Left forelimb (tissue), 1 donor: ENCODE data around the gene STK31.
"Not testable (repeated sequence)": the region's sequence is repeated elsewhere in the genome, so short reads cannot be mapped to it uniquely, and the experiment has no call there.

ENCODE experiments used
- DNase-seq: peaks from one replicate; pipeline ENCODE4 v3.0.0-alpha.2; 2018; ENCODE audit warnings: low spot score

The STK31 gene

DNA sequence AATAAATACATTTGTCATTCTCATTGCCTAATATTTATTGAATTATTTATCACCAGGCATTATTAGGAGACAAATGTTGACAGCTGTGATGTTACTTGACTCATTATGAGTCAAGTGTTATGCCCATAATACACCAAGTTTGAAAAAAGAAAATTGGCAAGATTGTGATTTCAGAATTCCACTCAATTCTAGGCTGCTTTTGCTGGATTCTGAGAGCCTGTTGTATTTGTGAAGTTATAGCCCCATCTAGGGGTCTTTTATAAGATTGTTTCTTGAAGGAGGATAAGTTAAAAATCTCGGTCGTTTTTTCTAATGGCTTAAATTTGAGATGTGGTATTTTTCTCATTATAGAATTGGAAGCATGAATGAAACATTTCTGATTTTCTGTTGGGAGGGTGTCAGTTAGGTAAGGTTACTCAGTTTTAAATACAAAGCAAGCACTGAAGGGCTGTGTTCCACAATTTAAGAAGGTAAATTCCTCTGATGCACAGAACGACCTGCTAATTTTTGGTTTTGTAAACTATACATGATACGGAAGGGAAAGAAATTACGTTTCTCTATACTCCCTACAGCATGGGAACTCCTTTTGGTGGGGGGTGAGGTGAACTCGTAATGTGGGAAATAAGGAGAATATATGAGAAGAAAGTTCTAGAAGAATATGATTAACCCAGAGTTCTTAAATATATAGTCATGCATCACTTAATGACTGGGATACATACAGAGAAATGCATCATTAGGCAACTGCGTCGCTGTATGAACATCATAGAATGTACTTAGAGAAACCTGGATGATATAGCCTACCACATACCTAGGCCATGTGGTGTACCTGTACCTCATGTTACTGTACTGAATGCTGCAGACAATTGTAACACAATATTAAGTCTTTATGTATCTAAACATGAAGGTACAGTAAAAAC, 2.6 kb downstream of the STK31 start:
- DNase-seq: no peak

DNA sequence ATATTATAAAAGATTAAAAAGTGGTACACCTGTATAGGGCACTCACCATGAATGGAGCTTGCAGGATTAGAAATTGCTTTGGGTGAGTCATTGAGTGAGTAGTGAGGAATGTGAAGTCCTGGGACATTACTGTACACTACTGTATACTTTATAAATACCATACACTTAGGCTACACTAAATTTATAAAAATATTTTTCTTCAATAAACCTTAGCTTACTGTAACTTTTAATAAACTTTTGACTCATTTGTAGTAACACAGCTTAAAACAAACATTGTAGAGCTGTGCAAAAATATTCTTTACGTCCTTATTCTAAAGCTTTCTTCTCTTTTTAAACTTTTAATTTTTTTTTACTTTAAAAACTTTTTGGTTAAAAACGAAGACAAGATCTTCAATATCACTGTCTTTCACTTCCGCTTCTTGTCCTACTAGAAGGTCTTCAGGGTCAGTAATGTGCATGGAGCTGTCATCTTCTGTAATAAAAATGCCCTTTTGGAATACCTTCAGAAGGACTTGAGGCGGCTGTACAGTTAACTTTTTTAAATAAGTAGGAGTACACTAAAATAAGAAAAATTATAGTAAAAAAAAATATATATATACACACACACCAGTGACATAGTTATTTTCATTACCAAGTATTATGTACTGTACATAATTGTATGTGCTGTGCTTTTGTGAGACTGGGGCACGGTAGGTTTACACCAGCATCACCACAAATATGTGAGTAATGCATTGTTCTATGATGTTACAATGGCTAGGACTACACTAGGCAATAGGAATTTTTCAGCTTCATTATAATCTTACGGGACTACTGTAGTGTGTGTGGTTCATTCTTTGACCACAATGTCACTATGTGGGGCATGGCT, 3.5 kb downstream of the STK31 start:
- DNase-seq: no peak

DNA sequence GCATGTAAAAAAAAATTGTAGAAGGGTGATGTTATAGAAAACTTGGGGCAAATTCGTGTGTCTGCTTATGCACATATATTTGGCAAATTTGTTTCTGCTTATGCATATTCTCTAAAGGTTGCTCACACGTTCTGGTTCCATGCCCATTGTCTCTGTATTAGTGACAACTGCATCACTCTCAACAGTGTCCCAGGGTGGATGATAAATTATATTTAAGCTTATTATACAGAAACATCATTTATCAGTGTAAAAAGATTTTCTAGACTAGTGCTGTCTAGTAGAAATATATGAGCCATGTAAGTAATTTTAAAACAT, 4.1 kb downstream of the STK31 start:
- DNase-seq: no peak

DNA sequence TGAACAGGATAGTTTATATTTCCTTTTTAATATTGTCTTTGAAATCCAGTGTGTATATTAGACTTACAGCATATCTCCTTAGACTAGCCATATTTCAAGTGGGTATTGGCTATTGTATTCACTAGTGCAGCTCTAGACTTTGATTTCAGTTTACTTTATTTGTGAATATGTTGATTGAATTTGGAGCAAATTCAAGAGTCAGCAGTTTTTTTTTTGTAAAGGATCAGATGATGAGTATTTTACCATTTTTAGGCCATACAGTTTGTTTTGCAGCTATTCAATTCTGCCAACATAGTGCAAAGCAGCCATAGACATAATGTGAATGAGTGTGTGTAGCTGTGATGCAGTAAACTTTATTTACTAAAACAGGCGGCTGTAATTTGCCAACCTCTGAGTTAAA, 4.6 kb downstream of the STK31 start:
- no peak for DNase-seq

DNA sequence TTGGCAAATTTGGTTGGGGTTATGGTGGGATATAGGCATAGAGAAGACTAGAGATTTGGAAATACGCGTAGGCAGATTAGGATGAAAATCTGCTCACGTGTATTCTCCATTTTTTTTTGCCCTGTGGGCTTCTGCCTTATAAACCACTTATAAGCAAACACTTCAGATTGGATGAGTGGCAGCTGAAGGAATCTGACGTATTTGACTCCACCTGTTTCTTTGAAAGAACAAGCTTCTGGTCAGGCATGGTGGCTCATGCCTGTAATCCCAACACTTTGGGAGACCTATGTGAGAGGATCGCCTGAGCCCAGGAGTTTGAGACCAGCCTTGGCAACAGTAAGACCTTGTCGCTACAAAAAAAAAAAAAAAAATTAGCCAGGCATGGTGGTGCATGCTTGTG, 5.1 kb downstream of the STK31 start:
- no peak for DNase-seq

DNA sequence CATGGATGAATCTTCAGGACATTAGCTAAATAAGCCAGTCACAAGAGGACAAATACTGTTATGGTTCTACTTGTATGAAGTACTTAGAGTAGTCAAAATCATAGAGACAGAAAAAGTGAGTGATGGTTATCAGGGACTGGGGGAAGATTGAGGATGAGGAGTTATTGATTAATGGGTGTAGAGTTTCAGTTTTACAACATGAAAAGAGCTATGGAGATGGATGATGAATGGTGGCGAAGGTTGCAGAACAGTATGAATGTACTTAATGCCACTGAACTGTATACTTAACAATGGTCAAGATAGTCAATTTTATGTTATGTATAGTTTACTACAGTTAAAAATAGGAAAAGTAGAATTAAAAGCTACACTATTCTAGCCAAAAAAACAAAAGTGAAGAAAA, 7.8 kb downstream of the STK31 start:
- DNase-seq: no peak

DNA sequence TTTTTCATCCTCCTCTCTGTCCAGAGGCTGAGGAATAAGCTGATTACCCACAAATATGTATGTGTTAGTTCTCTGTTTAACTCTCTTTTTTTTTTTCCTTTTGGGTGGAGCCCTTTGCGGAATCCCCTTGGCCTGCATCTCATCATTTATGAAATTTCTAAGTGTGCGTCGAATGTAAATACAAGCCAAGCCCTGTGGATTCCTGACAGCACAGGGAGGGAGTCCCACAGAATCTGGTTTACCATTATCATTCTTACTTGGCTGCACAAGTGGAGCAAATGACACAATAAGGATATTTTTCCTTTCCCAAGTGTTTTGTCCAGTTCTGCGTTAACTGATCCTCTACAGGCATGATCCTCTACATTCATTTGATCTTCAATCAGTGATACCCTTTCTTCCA, 11.4 kb downstream of the STK31 start:
- no peak for DNase-seq

DNA sequence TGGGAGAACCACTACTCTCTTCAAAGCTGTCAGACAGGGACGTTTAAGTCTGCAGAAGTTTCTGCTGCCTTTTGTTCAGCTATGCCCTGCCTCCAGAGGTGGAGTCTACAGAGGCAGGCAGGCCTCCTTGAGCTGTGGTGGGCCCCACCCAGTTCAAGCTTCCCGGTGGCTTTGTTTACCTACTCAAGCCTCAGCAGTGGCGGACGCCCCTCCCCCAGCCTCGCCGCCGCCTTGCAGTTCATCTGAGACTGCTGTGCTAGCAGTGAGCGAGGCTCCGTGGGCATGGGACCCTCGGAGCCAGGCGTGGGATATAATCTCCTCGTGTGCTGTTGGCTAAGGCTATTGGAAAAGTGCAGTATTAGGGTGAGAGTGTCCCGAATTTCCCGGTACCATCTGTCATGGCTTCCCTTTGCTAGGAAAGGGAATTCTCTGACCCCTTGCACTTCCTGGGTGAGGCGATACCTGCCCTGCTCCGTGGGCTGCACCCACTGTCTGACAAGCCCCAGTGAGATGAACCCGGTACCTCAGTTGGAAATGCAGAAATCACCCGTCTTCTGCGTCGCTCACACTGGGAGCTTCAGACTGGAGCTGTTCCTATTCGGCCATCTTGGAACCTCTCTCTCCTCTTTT, 12.7 kb downstream of the STK31 start:
- DNase-seq: not testable (repeated sequence)

DNA sequence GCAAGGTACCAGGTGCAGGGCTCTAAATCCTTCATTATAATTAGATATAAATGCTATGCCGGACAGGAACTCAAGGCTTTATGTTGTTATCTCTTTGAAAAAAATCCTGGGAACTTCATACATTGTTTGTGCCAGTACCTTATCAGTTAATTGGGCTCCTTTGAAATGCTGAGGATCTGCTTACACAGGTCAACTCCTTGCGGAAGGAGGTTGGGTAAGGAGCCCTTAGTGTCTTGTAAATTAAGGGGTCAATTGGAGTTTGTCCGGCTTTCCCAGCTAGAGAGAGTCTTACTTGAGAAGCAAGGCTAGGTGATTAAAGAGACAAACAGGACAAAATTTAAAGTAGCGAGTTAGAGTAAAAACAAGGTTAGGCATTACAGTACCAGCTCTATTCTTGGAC, 14.1 kb downstream of the STK31 start:
- DNase-seq: not testable (repeated sequence)

DNA sequence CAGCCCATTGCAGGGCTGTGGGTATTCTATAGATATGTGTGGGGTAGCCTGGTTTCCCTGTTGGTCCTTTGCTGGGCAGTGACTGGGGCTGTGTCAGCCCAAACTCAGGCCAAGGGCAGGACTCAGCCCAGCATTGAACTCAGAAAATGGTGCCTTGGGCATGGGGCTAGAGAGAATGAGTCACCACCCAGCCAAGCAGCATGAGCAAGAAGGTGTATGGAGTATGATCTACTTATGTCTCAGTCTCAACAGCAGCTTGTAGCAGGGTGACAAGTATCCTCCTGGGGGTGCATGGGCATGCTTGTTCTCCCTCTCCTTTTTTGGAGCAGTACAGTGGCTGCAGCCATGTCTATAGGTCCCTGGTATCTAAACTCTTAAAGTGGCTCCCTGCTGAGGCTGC, 32.0 kb downstream of the STK31 start:
- DNase-seq: no peak

DNA sequence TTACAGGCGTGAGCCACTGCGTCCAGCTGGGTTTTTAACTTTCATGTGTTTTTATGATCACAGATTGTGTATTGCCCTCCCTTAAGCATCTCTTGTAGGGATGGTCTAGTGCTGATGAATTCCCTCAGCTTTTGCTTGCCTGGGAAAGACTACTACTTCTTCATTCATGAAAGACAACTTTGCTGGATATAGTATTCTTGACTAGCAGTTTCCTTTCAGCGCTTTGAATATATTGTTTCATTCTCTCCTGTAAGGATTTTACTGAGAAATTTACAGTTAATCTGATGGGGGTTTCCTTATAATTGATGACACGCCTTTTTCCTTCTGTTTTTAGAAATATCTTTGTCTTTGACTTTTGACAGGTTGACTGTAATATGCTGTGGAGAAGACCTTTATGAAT, 33.2 kb downstream of the STK31 start:
- DNase-seq: no peak

DNA sequence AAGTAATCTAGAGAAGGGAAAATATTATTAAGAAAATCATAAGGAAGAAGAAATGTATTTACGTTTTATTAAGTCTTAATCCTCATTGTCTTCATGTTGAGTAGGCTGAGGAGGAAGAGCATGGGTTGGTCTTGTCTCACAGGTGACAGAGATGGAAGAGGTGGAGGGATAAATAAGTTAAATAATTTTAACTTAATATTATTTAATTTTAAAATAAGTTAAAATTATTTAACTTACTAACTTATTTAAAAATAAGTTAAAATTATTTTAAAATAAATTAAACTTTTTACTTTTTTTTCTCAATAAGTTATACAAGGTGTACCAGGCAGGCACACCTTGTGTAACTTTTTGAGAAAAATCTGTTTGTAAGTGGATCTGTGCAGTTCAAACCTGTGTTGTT, 36.6 kb downstream of the STK31 start:
- DNase-seq: no peak

DNA sequence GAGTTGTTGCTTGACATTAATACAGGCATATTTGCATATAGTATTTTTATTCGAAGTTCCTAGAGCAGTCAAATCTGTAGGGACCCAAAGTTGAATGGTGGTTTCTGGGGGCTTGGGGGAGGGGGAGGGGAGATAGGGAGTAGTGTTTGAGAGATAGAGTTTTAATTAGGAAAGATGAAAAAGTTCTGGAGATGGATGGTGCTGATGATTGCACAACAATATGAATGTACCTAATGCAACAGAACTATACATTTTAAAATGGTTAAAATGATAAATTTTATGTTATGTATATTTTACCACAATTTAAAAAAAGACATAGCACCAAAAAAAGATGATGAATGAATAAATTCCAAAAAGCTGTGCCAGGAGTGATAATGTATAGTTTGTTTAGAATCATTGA, 41.8 kb downstream of the STK31 start:
- DNase-seq: no peak

DNA sequence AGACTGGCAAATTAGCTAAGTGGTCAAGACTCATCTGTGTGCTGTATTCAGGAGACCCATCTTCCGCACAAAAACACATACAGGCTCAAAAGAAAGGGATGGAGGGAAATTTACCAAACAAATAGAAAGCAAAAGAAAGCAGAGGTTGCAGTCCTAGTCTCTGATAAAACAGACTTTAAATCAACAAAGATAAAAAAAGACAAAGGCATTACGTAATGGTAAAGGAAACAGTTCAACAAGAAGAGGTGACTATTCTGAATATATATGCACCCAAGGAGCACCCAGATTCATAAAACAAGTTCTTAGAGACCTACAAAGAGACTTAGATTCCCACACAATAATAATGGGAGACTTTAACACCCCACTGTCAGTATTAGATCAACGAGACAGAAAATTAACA, 48.8 kb downstream of the STK31 start:
- not testable (repeated sequence) for DNase-seq

DNA sequence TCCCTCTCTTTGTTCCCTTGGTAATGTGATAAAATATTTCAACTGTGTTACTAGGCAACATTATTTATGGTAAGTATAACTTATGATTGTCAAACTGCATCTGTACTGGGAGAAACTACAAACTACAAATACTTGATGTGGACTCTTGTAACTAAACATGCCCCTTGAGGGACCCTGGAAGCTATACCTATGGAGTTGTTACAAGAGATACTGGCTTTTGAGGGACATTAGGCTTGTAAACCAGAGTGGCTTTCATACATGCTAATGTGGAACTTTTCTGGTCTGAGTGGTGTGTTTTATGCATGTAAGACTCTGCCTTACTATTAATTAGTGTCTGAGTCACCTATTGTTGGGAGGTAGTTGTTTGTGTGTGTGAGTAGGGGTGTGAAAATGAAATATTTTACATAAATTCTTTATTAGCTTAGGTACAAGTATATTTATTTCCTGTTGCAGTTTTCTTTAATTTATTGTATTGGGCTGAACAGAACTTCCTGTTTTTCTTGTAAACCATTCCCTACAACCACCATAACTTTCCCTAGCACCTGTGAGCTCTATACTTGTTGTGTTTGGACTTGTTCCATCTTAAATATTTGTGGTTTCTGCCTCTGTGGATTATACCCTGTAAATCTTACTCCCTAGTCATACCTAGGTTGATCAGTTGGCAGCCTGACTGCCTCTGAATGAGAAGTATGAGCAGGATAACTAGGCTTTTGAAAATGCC, 49.8 kb downstream of the STK31 start:
- no peak for DNase-seq

DNA sequence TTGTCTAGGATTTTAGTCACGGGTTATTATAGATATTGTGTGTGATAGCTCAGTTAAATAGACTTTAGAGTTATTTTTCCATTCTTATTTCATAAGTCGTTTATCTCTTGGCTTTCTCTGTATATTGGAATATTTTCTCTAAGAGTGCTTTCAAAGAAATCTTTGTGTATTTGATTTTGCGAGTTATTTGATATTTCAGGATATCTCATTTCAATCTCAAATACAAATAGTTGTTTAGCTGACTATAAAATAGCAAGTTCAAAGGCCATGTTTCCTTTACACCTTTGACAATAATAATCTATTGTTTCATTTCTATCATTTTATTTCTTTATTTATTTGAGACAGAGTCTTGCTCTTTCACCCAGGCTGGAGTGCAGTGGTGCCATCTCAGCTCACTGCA, 55.9 kb downstream of the STK31 start:
- no peak for DNase-seq

DNA sequence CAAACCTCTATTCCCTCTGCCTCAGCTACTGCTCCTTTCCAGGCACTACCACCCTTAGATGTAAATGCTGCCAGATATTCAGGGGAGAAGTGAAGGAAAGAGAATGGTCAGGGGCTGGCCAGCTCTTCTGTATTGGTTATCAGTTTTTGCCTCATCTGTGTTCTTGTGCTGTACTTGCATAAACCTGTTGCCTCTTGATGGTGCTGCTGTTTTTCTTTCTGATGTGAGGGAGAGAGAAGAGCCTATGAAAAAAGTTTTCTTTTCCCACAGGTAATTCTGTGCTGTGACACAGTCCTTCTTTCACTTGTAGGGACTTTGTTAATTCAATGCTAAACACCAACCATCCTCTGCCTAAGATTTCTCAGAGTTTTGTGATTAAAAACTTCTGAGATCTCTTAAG, 57.5 kb downstream of the STK31 start:
- no peak for DNase-seq

DNA sequence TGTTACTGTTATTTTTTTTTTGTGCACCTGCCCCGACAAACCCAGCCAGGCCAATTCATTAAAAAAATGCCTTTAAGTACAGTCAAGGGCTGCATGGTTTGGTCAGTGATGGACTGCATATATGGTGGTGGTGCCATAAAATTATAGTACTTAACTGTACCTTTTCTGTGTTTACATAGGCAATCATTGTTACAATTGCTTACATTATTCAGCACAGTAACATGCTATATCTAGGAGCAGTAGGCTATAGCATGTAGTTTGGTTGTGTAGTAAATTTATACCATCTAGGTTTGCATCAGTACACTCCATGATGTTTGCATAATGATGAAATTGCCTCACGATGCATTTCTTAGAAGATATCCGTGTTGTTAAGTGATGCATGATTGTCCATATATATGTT, 58.0 kb downstream of the STK31 start:
- no peak for DNase-seq

DNA sequence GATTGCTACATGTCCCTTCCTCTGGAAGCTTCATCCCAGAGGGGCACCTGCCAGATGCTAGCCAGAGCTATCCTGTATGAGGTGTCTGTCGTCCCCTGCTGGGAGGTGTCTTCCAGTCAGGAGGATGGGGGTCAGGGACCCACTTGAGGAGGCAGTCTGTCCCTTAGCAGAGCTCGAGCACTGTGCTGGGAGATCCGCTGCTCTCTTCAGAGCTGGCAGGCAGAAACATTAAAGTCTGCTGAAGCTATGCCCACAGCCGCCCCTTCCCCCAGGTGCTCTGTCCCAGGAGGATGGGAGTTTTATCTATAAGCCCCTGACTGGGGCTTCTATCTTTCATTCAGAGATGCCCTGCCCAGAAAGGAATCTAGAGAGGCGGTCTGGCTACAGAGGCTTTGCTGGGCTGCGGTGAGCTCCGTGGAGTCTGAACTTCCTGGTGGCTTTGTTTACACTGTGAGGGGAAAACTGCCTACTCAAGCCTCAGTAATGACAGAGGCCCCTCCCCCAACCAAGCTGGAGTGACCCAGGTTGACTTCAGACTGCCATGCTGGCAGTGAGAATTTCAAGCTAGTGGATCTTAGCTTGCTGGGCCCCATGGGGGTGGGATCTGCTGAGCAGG, 69.3 kb downstream of the STK31 start:
- not testable (repeated sequence) for DNase-seq

DNA sequence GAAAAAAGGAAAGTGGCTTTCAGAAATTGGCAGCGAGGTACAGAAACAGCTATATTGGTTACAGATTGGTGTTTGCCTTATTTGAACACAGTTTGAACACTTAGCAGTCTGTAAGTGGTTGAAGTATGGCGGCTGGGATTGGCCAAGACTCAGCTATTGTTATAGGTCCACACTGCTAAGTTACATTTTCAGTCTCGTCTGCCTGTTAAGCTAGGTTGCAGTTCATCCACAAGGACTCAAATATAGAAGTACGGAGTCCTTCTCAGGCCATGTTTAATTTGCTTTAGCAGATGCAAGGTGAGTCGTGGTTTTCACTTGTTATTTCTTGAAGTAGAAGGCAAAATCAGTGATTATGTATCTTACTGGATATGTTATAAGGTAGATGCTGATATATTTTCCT, 73.1 kb downstream of the STK31 start:
- no peak for DNase-seq

DNA sequence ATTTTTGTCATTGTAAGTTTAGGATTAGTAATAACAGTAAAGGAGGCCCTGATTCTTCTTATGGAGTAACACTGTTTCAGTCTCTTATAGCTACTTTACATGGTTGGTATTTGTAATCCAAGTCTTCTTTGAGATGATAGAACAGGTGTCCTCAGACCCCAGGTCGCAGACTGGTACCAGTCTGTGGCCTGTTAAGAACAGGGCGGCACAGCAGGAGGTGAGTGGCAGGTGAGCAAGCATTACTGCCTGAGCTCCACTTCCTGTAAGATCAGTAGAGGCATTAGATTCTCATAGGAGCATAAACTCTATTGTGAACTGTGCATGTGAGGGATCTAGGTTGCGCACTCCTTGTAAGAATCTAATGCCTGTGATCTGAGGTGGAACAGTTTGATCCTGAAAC, 77.3 kb downstream of the STK31 start:
- no peak for DNase-seq

DNA sequence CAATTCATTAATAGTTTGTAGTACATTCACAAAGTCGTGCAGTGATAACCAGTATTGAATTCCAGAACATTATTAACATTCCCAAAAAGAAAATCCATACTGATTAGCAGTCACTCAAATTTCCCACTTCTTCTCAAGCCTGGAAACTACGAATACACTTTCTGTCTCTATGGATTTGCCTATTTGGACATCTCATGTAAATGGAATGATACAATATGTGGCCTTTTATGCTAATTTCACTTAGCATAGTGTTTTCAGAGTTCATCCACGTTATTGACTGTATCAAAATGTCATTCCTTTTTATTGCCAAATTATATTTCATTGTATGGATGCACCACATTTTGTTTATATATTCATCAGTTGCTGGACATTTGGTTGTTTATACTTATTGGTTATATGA, 78.8 kb downstream of the STK31 start:
- DNase-seq: no peak
